ENCODE data around the gene B3GAT3.
"Not testable (repeated sequence)": the region's sequence is repeated elsewhere in the genome, so short reads cannot be mapped to it uniquely, and the experiment has no call there.

Gene B3GAT3

GRCh38 chr11:62575156-62575555 is 46.6 kb downstream of the B3GAT3 start:
- DNase-seq, result no peak

GRCh38 chr11:62574363-62575071 is 47.3 kb downstream of the B3GAT3 start:
- no peak for DNase-seq

GRCh38 chr11:62573592-62574362 is 48.0 kb downstream of the B3GAT3 start, which contains the start of gene EEF1G:
Gene EEF1G (minus strand): TSS chr11:62573891. CDS start chr11:62573842, 49 bp downstream.
- peak; percentile 99 for DNase-seq

GRCh38 chr11:62573006-62573591 is 48.7 kb downstream of the B3GAT3 start:
- DNase-seq, result peak; percentile 6

- DNase-seq, result no peak
Measured at GRCh38 chr11:62572431-62572830, 49.4 kb downstream of the B3GAT3 start.

GRCh38 chr11:62571493-62571892 is 50.3 kb downstream of the B3GAT3 start:
- not testable (repeated sequence) for DNase-seq

- DNase-seq, result not testable (repeated sequence)
Measured at GRCh38 chr11:62570903-62571302, 50.9 kb downstream of the B3GAT3 start.

GRCh38 chr11:62569611-62570010 is 52.2 kb downstream of the B3GAT3 start:
- no peak for DNase-seq

- no peak for DNase-seq
Measured at GRCh38 chr11:62567018-62567633, 54.7 kb downstream of the B3GAT3 start.

- DNase-seq, result no peak
Measured at GRCh38 chr11:62566247-62566646, 55.5 kb downstream of the B3GAT3 start.
